ENCODE measurements around the gene CACHD1. TPM values are rescaled to one million over a fixed set of nuclear protein-coding genes. Genes with fewer than 3 reads are reported as not detected.

The CACHD1 gene
- total RNA-seq, 2 donors from 2014 or later, result 5.3 to 6.7 TPM

GRCh38 chr1:64581135-64581842, 111.4 kb downstream of the CACHD1 start:
- Histone ChIP-seq H3K4me3 (no peak overlapping the region), H3K4me1 (ENCODE audit: control insufficient read depth in 1 of 2, low read depth in 2 of 2) (no peaks in the 10 kb centered on the region), H3K27me3 (replicated peaks; ENCODE audit: insufficient read depth) (no peaks in the 10 kb centered on the region), H3K9me3 (no peaks in the 10 kb centered on the region), H3K27ac (no peak overlapping the region), H3K36me3 (no peaks in the 10 kb centered on the region)
- ATAC-seq (ENCODE audit: insufficient number of reproducible peaks, low FRiP score, low read depth) (no peak), DNase-seq (ENCODE audit: low spot score) (no peak)
- TF ChIP-seq CTCF (IDR thresholded peaks at IDR 0.05), result no peak

- Histone ChIP-seq H3K4me1 (ENCODE audit: control insufficient read depth in 1 of 2, low read depth in 2 of 2) (no peaks in the 10 kb centered on the region), H3K27me3 (replicated peaks; ENCODE audit: insufficient read depth) (no peaks in the 10 kb centered on the region), H3K27ac (no peak overlapping the region), H3K36me3 (no peaks in the 10 kb centered on the region), H3K9me3 (no peaks in the 10 kb centered on the region), H3K4me3 (no peak overlapping the region)
- ATAC-seq (ENCODE audit: insufficient number of reproducible peaks, low FRiP score, low read depth) (no peak), DNase-seq (ENCODE audit: low spot score) (no peak)
- no peak for TF ChIP-seq CTCF (IDR thresholded peaks at IDR 0.05)
These were observed 111.9 kb downstream of the CACHD1 start for GRCh38 chr1:64581843-64582185.

- DNase-seq (ENCODE audit: low spot score), result no peak
- ATAC-seq (ENCODE audit: insufficient number of reproducible peaks, low FRiP score, low read depth), result no peak
- no peak for TF ChIP-seq CTCF (IDR thresholded peaks at IDR 0.05)
- Histone ChIP-seq H3K27me3 (replicated peaks; ENCODE audit: insufficient read depth) (no peaks in the 10 kb centered on the region), H3K4me1 (ENCODE audit: control insufficient read depth in 1 of 2, low read depth in 2 of 2) (no peaks in the 10 kb centered on the region), H3K4me3 (no peak overlapping the region), H3K9me3 (no peaks in the 10 kb centered on the region), H3K36me3 (no peaks in the 10 kb centered on the region), H3K27ac (no peak overlapping the region)
These were observed 114.5 kb downstream of the CACHD1 start for GRCh38 chr1:64584479-64584878.

- Histone ChIP-seq H3K36me3 (no peaks in the 10 kb centered on the region), H3K4me1 (ENCODE audit: control insufficient read depth in 1 of 2, low read depth in 2 of 2) (no peaks in the 10 kb centered on the region), H3K9me3 (no peaks in the 10 kb centered on the region), H3K4me3 (no peak overlapping the region), H3K27ac (no peak overlapping the region), H3K27me3 (replicated peaks; ENCODE audit: insufficient read depth) (no peaks in the 10 kb centered on the region)
- TF ChIP-seq CTCF (IDR thresholded peaks at IDR 0.05), result no peak
- ATAC-seq (ENCODE audit: insufficient number of reproducible peaks, low FRiP score, low read depth) (no peak), DNase-seq (ENCODE audit: low spot score) (no peak)
These were observed 118.9 kb downstream of the CACHD1 start for GRCh38 chr1:64588876-64589275.

GRCh38 chr1:64590316-64590715, 120.4 kb downstream of the CACHD1 start:
- no peak for TF ChIP-seq CTCF (IDR thresholded peaks at IDR 0.05)
- Histone ChIP-seq H3K4me1 (ENCODE audit: control insufficient read depth in 1 of 2, low read depth in 2 of 2) (no peaks in the 10 kb centered on the region), H3K36me3 (no peaks in the 10 kb centered on the region), H3K27ac (no peak overlapping the region), H3K4me3 (no peak overlapping the region), H3K27me3 (replicated peaks; ENCODE audit: insufficient read depth) (no peaks in the 10 kb centered on the region), H3K9me3 (no peaks in the 10 kb centered on the region)
- ATAC-seq (ENCODE audit: insufficient number of reproducible peaks, low FRiP score, low read depth) (no peak), DNase-seq (ENCODE audit: low spot score) (no peak)
